Activated T-helper 2 cell treated with anti-CD3 and anti-CD28 coated beads, Interferon-gamma antibody, Interleukin-2, Interleukin-4, amounts not matched to agents 10 μg/mL and 5 μg/mL and 100 μg/mL, durations not matched to agents 14 hours and 24 hours and 36 hours (primary cell): Measurements from ENCODE around the gene SAP130. TPM values are rescaled to one million over a fixed set of nuclear protein-coding genes. Genes with fewer than 3 reads are reported as not detected.
A peak's percentile ranks its signal among the peaks of the same experiment; 100 is the strongest.

Experiments
- DNase-seq: peaks from one replicate; pipeline ENCODE4 v3.0.0; 2021; ENCODE audit warnings: low spot score
- H3K27ac Mint-ChIP-seq: one replicate; pipeline ENCODE4 v1.8.0; 2021; ENCODE audit warnings: mixed read lengths
- H3K27me3 Mint-ChIP-seq: one replicate; pipeline ENCODE4 v1.8.0; 2021; ENCODE audit warnings: low read depth, mixed read lengths
- H3K36me3 Mint-ChIP-seq: one replicate; pipeline ENCODE4 v1.8.0; 2021; ENCODE audit warnings: low read depth, mixed read lengths
- H3K4me1 Mint-ChIP-seq: one replicate; pipeline ENCODE4 v1.8.0; 2021; ENCODE audit warnings: low read depth, mixed read lengths
- H3K4me3 Mint-ChIP-seq: one replicate; pipeline ENCODE4 v1.8.0; 2021; ENCODE audit warnings: low read depth, mild to moderate bottlenecking, moderate library complexity, mixed read lengths
- H3K9me3 Mint-ChIP-seq: one replicate; pipeline ENCODE4 v1.8.0; 2021; ENCODE audit warnings: mixed read lengths
- intact Hi-C: fragments of 100-400 bp; cut with micrococcal nuclease; formaldehyde crosslinking; loops from one replicate; pipeline ENCODE4 v1.15.1; 2023
- total RNA-seq: library from RNA; stranded (reverse); gene quantifications from 2 replicates; pipeline ENCODE4 v1.2.3, GENCODE V29; 2022

SAP130 gene
- total RNA-seq, 1 donor from 2014 or later, result 36.5 TPM

DNA sequence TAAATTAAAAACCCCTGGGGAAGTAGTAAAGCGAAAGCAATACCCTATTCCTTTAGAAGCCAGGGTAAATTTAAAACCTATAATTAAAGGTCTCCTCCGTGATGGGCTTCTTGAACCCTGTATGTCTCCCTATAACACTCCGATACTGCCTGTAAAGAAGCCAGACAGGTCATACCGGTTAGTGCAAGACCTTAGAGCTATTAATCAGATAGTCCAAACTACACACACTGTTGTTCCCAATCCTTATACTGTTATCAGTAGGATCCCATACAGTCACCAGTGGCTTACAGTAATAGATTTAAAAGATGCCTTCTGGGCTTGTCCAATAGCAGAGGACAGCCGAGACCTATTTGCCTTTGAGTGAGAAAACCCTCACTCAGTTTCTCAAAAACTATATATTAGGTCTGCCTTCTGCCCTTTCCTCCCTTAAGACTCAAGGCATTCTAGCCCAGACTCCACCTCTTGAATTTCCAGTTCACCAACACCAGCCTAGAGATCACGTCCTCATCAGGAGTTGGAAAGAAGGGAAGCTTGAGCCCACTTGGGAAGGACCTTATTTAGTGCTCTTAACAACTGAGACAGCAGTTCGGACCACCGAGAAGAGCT is 12.4 kb upstream of the SAP130 start:
- no peak for DNase-seq
- Mint-ChIP-seq H3K9me3 (peaks cover 46% of the 10 kb centered on the region), H3K27ac (no peak overlapping the region), H3K4me3 (no peak overlapping the region), H3K27me3 (no peaks in the 10 kb centered on the region), H3K36me3 (peaks cover 6% of the 10 kb centered on the region), H3K4me1 (no peaks in the 10 kb centered on the region)
- intact Hi-C loops, result no loop called here

DNA sequence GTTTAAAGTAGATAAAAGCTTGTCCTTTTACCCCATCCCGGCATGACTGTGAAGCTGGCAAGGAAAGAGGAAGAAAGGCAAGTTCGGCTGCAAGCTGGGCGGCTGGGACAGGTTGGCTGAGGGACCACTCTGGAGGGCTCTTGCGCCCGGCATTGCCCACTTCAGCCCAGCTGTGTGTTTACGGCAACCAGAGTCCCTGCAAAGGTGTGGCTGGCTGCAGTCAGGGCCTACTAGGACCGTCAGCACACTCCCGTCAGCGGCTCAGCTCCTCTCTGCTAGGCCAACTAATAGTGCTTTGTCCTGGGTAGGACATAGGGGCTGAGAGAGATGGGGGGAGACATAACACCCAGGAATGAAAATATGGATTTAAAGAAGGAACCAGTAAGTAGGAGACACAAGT is 11.7 kb upstream of the SAP130 start:
- intact Hi-C loops, result no loop called here
- peaks cover 51% of the 10 kb centered on the region for H3K9me3 Mint-ChIP-seq
- H3K4me3 Mint-ChIP-seq, result no peak overlapping the region
- H3K27me3 Mint-ChIP-seq, result no peaks in the 10 kb centered on the region
- H3K36me3 Mint-ChIP-seq, result peaks cover 6% of the 10 kb centered on the region
- H3K4me1 Mint-ChIP-seq, result no peaks in the 10 kb centered on the region
- H3K27ac Mint-ChIP-seq, result no peak overlapping the region
- DNase-seq, result no peak

DNA sequence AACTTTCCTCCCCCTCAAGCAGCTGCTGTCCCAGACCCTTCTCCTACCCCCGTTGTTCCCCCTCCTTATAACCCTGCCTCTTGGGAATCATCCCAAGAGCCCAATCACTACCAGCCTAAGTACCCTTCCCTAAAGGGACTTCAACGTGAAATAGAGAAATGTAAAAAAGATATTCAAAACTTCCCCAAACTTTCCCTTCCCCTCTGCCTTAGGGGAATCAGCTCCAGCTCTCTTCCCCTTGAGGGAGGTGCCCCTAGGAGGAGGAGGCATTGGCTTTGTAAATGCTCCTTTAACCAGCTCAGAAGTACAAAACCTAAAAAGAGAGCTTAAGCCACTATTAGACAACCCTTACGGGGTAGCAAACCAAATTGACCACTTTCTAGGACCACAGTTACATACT is 10.6 kb upstream of the SAP130 start:
- intact Hi-C loops, result no loop called here
- no peak for DNase-seq
- Mint-ChIP-seq H3K27ac (no peak overlapping the region), H3K36me3 (peaks cover 6% of the 10 kb centered on the region), H3K27me3 (no peaks in the 10 kb centered on the region), H3K4me3 (no peak overlapping the region), H3K9me3 (peaks cover 44% of the 10 kb centered on the region), H3K4me1 (no peaks in the 10 kb centered on the region)

DNA sequence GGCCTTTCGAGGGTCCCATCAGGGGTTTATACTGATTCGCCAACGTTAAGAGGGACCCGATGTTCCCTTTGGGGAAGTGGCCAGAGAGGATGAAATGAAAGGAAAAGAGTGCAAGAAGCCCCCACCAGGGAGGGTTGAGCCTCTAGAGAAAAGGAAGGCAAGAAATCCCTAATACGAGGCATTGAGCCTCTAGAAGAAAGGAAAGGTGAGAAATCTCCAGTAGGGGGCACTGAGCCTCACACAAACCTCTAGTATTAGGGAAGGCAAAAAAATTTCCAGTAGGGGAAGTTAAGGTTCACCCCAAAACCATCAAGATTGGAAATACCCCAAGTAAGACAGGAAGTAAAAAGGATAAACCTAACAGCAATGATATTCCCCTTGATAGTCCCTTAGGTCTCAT is 9.8 kb upstream of the SAP130 start:
- Mint-ChIP-seq H3K4me1 (no peaks in the 10 kb centered on the region), H3K36me3 (peaks cover 3% of the 10 kb centered on the region), H3K27me3 (no peaks in the 10 kb centered on the region), H3K27ac (no peak overlapping the region), H3K4me3 (no peak overlapping the region), H3K9me3 (peaks cover 40% of the 10 kb centered on the region)
- no peak for DNase-seq
- intact Hi-C loops, result no loop called here

DNA sequence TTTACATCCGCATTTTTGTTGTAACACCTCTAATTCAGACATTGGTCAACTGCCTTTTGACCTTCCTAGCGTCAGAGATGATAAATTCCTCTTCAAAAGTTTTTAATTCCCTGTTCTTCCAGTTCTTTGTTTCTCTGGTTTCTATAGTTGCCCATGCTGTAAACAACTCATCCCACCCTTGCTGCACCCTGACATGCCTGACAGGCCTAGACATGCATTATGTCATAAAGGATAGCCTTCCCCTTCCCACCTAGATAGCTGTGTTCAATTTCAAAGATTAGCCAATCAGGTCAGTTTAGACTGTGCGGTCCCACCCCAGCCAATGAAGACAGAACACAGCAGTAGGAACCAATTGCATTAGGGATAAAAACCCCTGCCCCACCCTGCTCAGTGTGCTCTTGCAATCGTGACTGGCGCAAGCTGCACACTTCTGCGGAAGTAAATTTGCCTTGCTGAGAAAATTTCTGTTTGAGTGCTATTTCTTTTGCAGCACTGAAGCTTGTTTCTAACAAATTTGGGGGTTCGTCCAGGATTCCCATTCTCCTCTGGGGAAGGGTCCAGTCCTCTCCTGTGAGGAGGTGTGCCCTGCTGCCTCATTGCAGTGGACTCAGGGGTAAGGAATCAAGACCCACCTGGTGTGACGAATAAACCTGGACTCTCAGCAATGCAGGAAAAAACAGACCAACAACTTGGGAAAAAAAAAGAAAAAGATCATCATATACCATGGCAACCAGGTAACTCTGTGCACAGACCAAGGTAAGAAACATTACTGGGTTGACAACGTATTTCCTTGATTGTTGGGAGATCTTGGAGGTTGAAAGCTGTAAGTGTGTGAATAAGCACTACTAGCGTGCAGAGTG is 9.1 kb upstream of the SAP130 start:
- H3K4me3 Mint-ChIP-seq, result no peak overlapping the region
- peaks cover 41% of the 10 kb centered on the region for H3K9me3 Mint-ChIP-seq
- no peaks in the 10 kb centered on the region for H3K27me3 Mint-ChIP-seq
- H3K27ac Mint-ChIP-seq, result no peak overlapping the region
- H3K4me1 Mint-ChIP-seq, result no peaks in the 10 kb centered on the region
- intact Hi-C loops, result no loop called here
- DNase-seq, result no peak
- H3K36me3 Mint-ChIP-seq, result no peaks in the 10 kb centered on the region

DNA sequence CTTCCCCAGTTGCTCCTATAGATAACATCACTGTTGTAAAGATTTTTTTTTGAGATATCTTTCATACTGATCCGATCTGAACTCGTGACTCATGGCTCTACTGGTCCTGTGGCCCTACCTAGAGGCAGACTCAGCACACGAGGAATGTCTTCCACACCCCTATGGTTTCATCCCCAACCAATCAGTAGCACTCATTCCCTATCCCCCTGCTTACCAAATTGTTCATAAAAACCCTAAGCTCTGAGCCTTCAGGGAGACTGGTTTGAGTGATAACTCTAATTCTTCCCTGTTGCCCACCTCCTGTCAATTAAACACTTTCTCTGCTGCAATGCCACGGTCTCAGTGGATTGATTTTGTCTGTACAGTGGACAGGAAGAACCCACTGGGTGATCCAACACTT is 4.2 kb upstream of the SAP130 start:
- H3K27me3 Mint-ChIP-seq, result peaks cover 2% of the 10 kb centered on the region
- no peak overlapping the region for H3K27ac Mint-ChIP-seq
- no peaks in the 10 kb centered on the region for H3K36me3 Mint-ChIP-seq
- H3K4me3 Mint-ChIP-seq, result no peak overlapping the region
- peaks cover 27% of the 10 kb centered on the region for H3K9me3 Mint-ChIP-seq
- intact Hi-C loops, result no loop called here
- DNase-seq, result no peak
- peaks cover 5% of the 10 kb centered on the region for H3K4me1 Mint-ChIP-seq

DNA sequence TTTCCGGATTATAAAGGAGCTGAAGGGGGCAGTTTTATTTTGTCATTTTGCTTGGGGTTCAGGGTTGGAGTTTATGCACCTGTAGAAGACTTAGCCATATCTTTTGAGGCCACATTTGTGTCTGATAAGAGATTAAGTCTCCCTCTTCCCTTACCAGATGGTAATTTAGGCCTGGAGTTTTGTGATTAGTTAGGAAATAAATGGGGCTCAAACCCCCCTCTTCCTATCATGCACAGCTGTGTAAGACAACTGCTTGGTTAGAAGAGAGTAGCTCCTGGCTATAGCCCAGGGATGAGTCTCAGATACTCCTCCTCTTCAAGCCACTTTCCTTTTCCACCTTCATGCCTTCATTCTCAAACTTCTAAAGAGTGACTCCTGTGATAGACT is 802 bp upstream of the SAP130 start:
- H3K27ac Mint-ChIP-seq, result no peak overlapping the region
- peak overlapping the region; percentile 66 for H3K4me3 Mint-ChIP-seq
- peaks cover 7% of the 10 kb centered on the region for H3K36me3 Mint-ChIP-seq
- H3K4me1 Mint-ChIP-seq, result peaks cover 12% of the 10 kb centered on the region
- peaks cover 13% of the 10 kb centered on the region for H3K9me3 Mint-ChIP-seq
- intact Hi-C loops, result loop anchor here (1.0 to 10.0 kb wide), 6 partner anchors 63 to 501 kb away; partner anchors contain the start of genes AMMECR1L, IWS1, POLR2D and UGGT1
- no peak for DNase-seq
- peaks cover 2% of the 10 kb centered on the region for H3K27me3 Mint-ChIP-seq

DNA sequence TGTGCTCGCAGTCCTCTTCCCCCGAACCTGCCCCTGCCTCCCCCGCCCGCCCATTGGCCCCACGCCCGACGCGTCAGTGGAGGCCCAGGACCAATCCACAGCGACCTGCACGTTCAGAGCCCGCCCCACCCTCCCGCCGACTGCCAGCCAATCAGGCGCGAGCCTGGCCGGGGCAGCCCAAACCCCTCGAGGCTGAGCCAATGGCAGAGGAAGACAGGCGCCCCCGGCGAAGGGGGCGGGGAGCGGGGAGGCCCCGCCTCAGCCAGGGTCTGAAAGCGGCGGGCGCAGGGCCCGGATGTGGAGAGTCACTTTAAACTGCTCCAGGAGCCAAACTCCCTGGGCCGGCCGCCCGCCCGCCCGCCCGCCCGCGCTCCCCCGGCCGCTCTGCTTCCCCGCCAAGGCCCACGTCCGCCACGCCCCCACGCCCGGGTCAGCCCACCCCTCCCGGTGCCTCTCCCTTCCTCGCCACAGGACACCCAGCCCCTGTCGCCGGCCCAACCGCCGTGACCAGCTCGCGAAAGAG is 520 bp downstream of the SAP130 start:
- peaks cover 8% of the 10 kb centered on the region for H3K9me3 Mint-ChIP-seq
- H3K4me3 Mint-ChIP-seq, result peak overlapping the region; percentile 97
- H3K27ac Mint-ChIP-seq, result peak overlapping the region; percentile 85
- intact Hi-C loops, result loop anchor here (5.0 to 10.0 kb wide), 3 partner anchors 143 to 500 kb away; partner anchors contain the start of genes AMMECR1L, IWS1 and WDR33
- peak; percentile 97 for DNase-seq
- H3K4me1 Mint-ChIP-seq, result peaks cover 12% of the 10 kb centered on the region
- H3K36me3 Mint-ChIP-seq, result peaks cover 13% of the 10 kb centered on the region
- H3K27me3 Mint-ChIP-seq, result peaks cover 2% of the 10 kb centered on the region

DNA sequence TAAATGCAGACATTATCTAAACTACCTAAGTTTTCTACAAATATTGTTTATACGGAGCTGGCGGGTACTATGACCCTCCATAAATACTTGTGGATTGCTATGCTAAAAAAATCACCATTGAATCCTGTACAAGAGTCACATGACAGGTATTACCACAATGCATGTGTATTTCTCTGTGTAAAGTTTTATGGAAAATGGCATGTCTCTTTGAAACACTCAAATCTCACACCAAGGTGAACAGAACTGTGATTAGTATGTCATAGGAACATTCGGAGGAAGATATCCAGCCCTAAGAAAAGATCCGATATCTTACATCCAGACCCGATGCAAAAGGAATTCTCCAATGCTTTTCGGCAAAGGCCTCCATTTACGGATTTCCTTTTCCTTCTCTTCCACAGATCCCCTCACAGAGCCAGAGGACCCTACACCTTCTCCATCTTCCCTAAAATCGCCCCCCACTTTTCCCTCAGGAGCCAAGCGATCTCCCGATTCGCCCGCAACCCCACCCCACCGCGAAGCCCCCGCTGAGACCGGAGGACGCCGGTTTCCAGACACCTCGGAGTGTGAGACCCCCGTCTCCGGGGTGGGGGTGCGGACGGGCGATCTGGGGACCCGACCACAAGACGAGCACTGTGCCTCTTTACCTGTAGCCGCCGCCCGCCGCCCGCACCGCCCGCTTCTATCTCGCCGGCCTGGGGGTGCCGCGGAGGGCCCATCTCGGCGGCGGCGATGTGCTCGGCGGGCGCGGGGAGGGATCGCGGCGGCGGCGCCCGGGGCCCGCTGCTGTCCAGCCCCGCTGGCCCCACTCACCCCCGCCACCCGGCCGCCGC is 1.2 kb downstream of the SAP130 start:
- intact Hi-C loops, result loop anchor here (5.0 to 10.0 kb wide), 3 partner anchors 142 to 499 kb away; partner anchors contain the start of genes AMMECR1L, IWS1 and WDR33
- Mint-ChIP-seq H3K36me3 (peaks cover 18% of the 10 kb centered on the region), H3K27me3 (peaks cover 2% of the 10 kb centered on the region), H3K4me1 (peaks cover 12% of the 10 kb centered on the region), H3K9me3 (peaks cover 1% of the 10 kb centered on the region), H3K27ac (peak overlapping the region; percentile 85), H3K4me3 (peak overlapping the region; percentile 97)
- DNase-seq, result no peak

DNA sequence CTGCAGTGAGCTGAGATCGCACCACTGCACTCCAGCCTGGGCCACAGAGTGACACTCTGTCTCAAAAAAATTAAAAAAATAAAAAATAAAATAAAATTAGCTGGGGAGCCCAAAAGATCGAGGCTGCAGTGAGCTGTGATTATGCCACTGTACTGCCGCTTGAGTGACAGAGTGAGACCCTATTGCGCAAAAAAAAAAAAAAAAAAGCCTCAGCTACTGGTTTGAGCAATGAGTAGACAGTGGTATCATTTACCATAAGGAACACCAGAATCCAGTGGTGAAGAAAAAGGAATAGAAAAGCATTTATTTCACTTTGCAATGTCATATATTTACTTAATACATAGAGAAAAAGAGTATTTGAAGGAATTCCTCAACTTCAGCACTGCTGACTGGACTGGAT is 3.0 kb downstream of the SAP130 start:
- H3K4me1 Mint-ChIP-seq, result peaks cover 12% of the 10 kb centered on the region
- no peaks in the 10 kb centered on the region for H3K9me3 Mint-ChIP-seq
- no peak overlapping the region for H3K4me3 Mint-ChIP-seq
- peaks cover 20% of the 10 kb centered on the region for H3K36me3 Mint-ChIP-seq
- no peaks in the 10 kb centered on the region for H3K27me3 Mint-ChIP-seq
- no peak overlapping the region for H3K27ac Mint-ChIP-seq
- DNase-seq, result no peak
- intact Hi-C loops, result loop anchor here (5.0 to 10.0 kb wide), 3 partner anchors 140 to 498 kb away; partner anchors contain the start of genes AMMECR1L, IWS1 and WDR33

DNA sequence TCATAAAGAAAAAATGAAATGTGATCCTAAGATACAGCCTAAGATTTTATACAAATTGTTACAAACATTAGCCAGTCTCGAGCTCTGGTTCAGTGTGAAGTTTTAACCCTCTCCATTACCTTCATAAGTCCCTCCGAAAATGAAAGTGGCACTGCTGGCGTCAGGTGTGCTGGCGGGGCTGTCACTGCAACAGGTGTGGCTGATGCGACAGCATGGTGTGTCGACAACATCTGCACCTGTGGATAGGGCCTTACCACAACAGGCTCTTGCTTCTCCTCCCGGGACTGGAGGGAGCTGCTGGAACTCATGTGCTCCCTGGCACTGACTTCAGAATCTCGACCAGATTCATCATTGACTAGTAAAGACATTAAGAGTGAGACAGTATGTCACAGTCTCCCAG is 10.3 kb downstream of the SAP130 start:
- Mint-ChIP-seq H3K9me3 (no peaks in the 10 kb centered on the region), H3K4me3 (no peak overlapping the region), H3K36me3 (peaks cover 47% of the 10 kb centered on the region), H3K27ac (no peak overlapping the region), H3K27me3 (no peaks in the 10 kb centered on the region), H3K4me1 (no peaks in the 10 kb centered on the region)
- intact Hi-C loops, result no loop called here
- DNase-seq, result no peak

DNA sequence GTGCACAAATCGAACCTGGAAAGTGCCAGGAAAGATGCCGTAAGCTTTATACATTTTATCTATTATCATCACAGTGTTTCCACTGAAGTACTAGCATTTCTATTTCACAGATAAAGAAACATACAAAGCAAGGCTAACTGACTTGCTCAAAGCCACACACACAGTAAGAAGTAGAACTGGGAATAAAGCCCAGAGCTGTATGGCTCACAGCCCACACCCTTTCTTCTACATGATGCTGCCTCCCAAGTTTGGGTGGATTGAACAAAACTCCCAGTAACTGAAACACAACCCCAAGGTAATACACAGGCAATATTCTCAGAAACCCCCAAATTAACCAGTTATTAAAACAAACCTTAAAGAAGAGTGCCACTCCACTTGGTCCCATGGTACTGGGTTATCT is 11.2 kb downstream of the SAP130 start:
- intact Hi-C loops, result no loop called here
- Mint-ChIP-seq H3K27ac (no peak overlapping the region), H3K4me1 (no peaks in the 10 kb centered on the region), H3K4me3 (no peak overlapping the region), H3K27me3 (no peaks in the 10 kb centered on the region), H3K9me3 (no peaks in the 10 kb centered on the region), H3K36me3 (peaks cover 42% of the 10 kb centered on the region)
- DNase-seq, result no peak
